HG03571 (cell line): ENCODE results near the gene MARK2.

Experiments used
- ATAC-seq: cut with Tn5 transposase; IDR thresholded peaks from one replicate; pipeline ENCODE4 v1.9.1; 2021; ENCODE audit not compliant: unreplicated experiment

The MARK2 gene

GRCh38 chr11:63879598-63880402, 40.9 kb downstream of the MARK2 start:
- no peak for ATAC-seq

- ATAC-seq = no peak
These were observed 41.5 kb downstream of the MARK2 start for GRCh38 chr11:63880403-63880790.

- ATAC-seq = no peak
These were observed 43.8 kb downstream of the MARK2 start for GRCh38 chr11:63882555-63883242.

GRCh38 chr11:63883791-63884190, 44.9 kb downstream of the MARK2 start:
- ATAC-seq = no peak

- ATAC-seq = no peak
These were observed 45.5 kb downstream of the MARK2 start for GRCh38 chr11:63884196-63884932.

GRCh38 chr11:63887386-63887999, 48.6 kb downstream of the MARK2 start:
- no peak for ATAC-seq

- peak; percentile 49 for ATAC-seq
These were observed 49.5 kb downstream of the MARK2 start for GRCh38 chr11:63888170-63889086.

GRCh38 chr11:63889344-63889743, 50.4 kb downstream of the MARK2 start:
- ATAC-seq = no peak

- no peak for ATAC-seq
These were observed 51.5 kb downstream of the MARK2 start for GRCh38 chr11:63890368-63890767.

GRCh38 chr11:63892228-63892627, 53.3 kb downstream of the MARK2 start:
- no peak for ATAC-seq

GRCh38 chr11:63893355-63893754, 54.4 kb downstream of the MARK2 start:
- no peak for ATAC-seq

- ATAC-seq = no peak
These were observed 57.2 kb downstream of the MARK2 start for GRCh38 chr11:63896071-63896470.

GRCh38 chr11:63897459-63898146, 58.7 kb downstream of the MARK2 start:
- ATAC-seq = no peak

GRCh38 chr11:63901660-63902059, 62.8 kb downstream of the MARK2 start:
- no peak for ATAC-seq

- no peak for ATAC-seq
These were observed 65.0 kb downstream of the MARK2 start for GRCh38 chr11:63903884-63904283.

GRCh38 chr11:63904743-63905142, 65.8 kb downstream of the MARK2 start:
- ATAC-seq = no peak

GRCh38 chr11:63905179-63905578, 66.3 kb downstream of the MARK2 start:
- ATAC-seq = no peak

- no peak for ATAC-seq
These were observed 67.2 kb downstream of the MARK2 start for GRCh38 chr11:63906087-63906486.

- ATAC-seq = no peak
These were observed 67.7 kb downstream of the MARK2 start for GRCh38 chr11:63906585-63906984.

GRCh38 chr11:63907063-63907462, 68.2 kb downstream of the MARK2 start:
- ATAC-seq = no peak
